ENCODE results near the gene DNAJC27.
A peak's percentile ranks its signal among the peaks of the same experiment; 100 is the strongest.
"Not testable (repeated sequence)": the region's sequence is repeated elsewhere in the genome, so short reads cannot be mapped to it uniquely, and the experiment has no call there.

Gene DNAJC27

DNA sequence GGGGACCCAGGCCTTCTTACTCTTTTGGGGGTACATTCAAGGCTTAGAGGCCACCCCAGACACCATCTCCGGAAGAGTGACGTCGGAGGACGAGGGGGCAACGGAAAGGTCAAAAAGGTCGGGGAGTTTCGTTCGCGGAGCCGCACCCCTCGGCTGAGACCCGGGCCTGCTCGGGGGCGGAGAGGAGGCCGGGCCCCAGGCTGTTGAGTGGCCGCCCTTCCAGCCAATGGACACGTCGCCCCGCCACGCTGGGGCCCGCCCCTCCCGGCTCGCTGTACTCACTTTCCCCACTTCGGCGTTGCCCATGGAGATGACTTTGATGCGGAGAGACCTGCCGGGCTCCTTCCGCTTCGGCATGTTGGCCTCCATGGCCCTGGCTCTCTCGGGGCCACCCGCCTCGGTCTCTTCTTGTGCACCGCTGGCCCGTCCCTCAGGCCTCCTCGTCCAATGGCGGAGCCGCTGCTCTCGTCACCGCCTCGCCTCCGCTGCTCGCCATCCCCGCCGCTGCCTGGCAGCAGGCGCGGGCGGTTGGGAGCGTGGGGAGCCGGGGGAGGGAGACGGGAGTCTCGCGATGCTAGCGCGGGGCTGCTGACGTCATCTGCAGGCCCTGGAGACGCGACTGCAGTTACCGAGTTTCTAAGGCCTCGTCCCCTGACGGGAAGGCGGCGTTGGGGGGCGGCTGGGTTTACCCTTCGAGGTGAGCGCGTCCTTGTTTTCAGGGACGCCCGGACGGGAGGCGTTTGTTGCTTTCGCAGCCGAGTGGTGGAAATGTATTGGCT, at the start of gene DNAJC27:
Gene DNAJC27, minus strand, starts transcription at position 420 of the 779 bp plus-strand sequence. Its CDS starts 51 bp downstream, at position 369.
- DNase-seq: peak; percentile 97

- DNase-seq: no peak
These were observed 46.9 kb upstream of the DNAJC27 start for GRCh38 chr2:25018681-25019080.

DNA sequence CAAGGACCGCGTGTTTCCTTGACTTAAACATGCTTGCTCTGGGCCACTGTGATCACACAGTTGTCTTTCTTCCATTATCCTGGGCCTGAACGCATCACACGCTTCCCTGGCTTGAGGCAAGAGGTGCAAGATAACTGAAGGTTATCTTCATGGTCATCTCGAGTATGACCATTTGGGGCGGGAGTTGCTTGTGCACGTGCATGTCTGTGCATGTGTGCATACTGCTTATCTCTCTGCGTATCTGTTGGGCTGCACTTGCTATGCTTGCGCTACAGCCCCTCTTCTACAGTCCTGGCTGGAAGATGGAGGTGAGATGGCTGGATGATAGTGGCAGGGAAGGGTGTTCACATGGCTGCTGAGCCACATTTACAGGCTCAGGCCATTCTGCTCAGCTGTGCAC, 42.9 kb upstream of the DNAJC27 start:
- DNase-seq: no peak

GRCh38 chr2:25011342-25011741, 39.6 kb upstream of the DNAJC27 start:
- not testable (repeated sequence) for DNase-seq

DNA sequence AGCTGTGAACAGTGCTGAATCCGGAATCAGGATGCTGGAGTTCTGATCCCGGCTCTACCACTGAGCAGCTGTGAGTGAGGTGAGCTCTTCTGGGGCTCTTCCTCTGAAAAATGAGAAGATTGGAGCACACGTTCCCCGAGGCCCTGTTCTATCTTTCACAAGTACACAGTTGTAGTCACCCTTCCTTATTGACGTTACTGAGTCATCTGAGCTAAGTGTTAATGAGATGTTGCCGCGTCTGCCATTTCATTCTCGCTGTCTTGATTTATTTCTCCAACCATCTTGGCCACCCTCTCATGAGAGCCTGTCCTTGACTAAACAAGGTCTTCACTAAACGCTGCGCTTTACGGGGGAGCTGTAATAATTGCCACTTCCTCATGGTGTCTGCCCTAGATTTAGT, 38.2 kb upstream of the DNAJC27 start:
- DNase-seq: no peak

GRCh38 chr2:25002066-25002465, 30.3 kb upstream of the DNAJC27 start:
- DNase-seq: no peak

DNA sequence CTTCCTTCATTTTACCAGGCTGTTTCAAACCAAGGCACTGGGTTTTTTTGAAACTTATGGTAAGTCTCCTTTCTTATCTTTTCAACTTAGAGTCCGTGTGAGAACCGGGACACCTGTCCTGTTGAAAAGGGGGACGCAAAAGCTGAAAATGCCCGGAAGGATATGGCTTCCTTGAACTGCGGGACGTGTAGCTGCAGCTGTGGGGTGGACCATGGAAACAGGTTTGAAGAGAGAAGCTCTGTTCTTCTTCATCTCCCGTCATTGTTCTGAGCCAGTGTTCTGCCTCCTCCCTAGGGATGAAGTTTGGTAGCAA, 29.5 kb upstream of the DNAJC27 start:
- DNase-seq: no peak

GRCh38 chr2:25000503-25001324, 29.0 kb upstream of the DNAJC27 start:
- no peak for DNase-seq

DNA sequence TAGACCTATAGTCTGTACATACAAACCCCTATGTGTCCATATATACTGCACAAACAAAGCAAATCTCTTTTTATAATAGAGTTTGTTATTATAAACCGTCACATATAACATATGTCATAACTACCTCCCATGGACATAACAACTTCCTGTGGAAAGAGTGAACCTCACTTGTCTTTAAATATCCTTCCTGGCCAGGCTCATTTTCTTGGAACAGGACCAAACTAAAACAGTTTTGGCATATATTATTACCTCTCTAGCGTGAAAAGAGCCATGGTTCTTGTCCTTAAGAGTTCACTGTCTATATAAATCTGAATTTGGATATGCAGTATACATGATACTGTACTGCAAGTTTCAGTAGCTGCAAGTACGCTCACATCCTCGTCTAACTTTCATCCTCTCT, 28.3 kb upstream of the DNAJC27 start:
- DNase-seq: no peak

DNA sequence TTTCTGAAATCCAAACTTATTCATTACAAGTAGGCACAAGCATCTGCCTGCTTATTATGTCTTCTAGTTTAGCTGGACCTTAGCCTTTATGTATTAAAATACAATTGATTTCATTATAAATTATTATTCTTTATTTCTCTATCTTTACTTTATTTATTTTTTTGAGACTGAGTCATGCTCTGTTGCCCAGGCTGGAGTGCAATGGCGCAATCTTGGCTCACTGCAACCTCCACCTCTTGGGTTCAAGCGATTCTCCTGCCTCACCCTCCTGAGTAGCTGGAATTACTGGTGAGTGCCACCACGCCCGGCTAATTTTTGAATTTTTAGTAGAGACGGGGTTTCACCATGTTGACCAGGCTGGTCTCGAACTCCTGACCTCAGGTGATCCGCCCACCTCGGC, 27.3 kb upstream of the DNAJC27 start:
- not testable (repeated sequence) for DNase-seq

- DNase-seq: no peak
These were observed 22.5 kb upstream of the DNAJC27 start for GRCh38 chr2:24994146-24994724.

GRCh38 chr2:24993406-24994145, 21.8 kb upstream of the DNAJC27 start:
- DNase-seq: no peak

DNA sequence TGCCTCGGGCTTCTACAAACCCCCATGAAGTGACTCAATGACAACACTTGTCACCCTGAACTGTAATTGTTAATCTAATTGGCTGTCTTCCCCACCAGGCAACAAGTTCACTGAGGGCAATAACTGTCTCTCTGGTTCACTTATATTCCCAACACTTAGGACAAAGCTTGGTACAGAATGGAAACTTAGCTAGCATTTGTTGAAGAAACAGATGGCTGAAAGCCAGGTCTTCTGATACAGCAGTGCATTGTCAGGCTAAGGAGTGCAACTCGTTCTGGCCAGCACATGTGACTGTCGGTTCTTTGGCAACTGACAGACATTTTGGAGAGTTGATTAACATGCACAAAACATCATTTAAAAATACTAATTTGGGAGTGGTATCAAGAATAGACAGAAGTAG, 14.6 kb upstream of the DNAJC27 start:
- DNase-seq: no peak

- no peak for DNase-seq
These were observed 13.8 kb upstream of the DNAJC27 start for GRCh38 chr2:24985511-24985910.

- DNase-seq: no peak
These were observed 13.2 kb upstream of the DNAJC27 start for GRCh38 chr2:24984912-24985311.

DNA sequence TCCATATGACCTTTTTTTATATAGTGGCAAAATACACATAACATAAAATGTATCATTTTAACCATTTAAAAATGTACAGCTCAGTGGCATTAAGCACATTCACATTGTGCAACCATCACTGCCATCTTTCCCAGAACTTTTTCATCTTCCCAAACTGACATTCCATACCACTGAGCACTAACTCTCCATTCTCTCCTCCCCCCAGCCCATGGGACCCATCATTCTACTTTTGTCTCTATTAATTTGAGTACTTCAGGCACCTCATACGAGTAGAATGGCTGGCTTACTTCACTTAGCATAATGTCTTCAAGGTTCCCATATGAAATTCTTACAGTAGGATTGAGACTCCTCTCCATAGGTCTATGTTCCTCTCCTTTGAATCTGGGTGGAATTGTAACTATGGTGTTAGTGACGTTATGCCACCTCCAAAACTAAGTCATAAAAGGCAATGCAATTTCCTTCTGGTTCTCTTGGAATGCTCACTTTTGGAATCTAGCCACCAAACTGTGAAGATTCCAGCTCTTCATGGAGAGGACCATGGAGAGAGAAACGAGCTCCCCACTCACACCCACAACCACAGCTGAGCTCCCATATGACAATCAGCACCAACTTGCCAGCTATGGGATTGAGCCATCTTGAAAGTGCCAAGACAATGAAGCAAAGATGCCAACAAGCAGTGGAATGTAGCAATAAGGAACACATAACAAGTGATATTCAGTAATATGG, 9.8 kb upstream of the DNAJC27 start:
- DNase-seq: no peak

DNA sequence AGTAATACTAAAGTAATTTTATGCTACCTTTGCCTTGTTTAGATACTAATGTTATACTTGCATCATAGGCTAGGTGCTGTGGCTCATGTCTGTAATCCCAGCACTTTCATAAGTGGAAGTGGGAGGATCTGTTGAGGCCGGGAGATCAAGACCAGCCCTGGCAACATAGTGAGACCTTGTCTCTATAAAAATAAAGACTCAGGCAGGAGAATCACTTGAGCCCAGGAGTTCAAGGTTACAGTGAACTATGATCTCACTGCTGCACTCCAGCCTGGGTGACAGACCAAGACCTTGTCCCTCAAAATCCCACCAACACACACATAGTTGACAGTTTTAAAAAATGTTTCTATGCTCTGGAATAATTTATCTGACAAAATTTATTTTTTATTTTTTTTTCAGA, 6.9 kb upstream of the DNAJC27 start:
- no peak for DNase-seq

- no peak for DNase-seq
These were observed 5.9 kb upstream of the DNAJC27 start for GRCh38 chr2:24977631-24978030.

DNA sequence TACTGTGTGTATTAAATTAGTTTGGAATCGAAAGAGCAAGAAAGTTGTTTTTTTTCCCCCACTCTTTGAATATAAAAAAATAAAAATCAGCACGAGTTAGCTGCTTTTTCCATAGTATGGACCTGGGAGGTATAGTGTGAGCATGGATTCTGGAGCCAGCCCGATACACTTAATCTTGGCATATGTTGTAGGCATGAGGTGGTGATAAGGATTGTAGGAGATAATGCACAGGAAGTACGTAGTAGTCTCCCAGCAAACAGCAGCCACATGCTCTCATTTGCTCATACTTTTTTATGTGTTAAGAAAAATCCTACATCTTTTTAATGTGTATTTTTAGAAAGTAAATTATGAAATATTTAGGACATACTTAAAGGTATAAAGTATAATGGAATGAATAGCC, 2.1 kb upstream of the DNAJC27 start:
- no peak for DNase-seq

GRCh38 chr2:24972315-24972961, 683 bp upstream of the DNAJC27 start:
- peak; percentile 48 for DNase-seq

- peak; percentile 35 for DNase-seq
These were observed 544 bp downstream of the DNAJC27 start for GRCh38 chr2:24971286-24971535.
